Activated gamma-delta T cell treated with Interleukin-2 at 50 U/mL for 16 hours (primary cell): ENCODE results near the gene PPP2R5C.

Experiments
- DNase-seq: peaks from one replicate; pipeline ENCODE4 v3.0.0-alpha.2; 2020

PPP2R5C gene

GRCh38 chr14:101819251-101819990 is 57.9 kb downstream of the PPP2R5C start:
- DNase-seq, result peak; percentile 81

DNA sequence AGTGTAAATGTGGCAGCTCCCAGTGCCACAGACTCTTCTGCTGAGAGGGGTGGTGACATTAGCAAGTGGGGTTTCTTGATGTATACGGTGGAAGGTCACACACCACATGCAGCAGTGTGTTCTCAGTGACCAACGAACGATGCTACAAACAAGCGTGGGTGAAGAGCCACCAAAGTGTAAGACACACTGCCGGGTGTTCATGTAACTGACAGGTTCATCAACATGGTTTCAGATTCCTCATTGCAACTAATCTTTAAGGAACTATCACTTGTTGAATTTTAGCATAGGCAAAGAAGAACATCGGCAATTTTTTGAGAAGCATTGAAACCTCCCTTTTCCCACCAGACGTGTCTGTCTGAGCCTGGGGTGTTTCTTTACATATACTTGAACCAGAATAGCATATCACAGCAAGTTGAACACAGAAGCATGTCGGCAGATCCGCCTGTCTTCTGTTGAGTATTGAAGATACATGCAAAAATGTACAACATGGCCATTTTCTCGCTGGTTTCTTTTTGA is 58.8 kb downstream of the PPP2R5C start:
- peak; percentile 38 for DNase-seq

DNA sequence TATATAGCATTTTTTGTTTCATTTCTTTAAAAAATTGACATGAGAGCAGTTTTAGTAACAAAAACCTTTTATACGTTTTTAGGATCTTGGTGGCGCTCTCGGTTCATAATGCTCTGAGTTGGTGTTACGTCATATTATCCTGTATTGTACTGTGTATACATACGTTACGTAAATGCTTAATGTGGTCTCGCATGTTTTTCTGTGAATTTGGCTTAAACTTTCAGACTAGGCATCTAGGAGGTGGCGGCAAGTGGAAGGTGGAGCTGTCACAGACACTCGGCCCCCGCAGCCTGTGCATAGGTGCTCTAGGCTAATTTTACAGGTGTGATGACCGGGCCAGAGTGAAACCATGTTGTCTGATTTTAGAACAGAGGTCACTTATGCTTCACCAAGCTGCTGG is 60.0 kb downstream of the PPP2R5C start:
- peak; percentile 57 for DNase-seq

GRCh38 chr14:101823066-101823465 is 61.6 kb downstream of the PPP2R5C start:
- DNase-seq, result no peak

GRCh38 chr14:101823511-101824120 is 62.1 kb downstream of the PPP2R5C start:
- DNase-seq, result peak; percentile 65

GRCh38 chr14:101824339-101824727 is 62.8 kb downstream of the PPP2R5C start:
- DNase-seq, result no peak

- DNase-seq, result no peak
Measured at GRCh38 chr14:101825797-101826196, 64.3 kb downstream of the PPP2R5C start.

- DNase-seq, result no peak
Measured at GRCh38 chr14:101826351-101826750, 64.8 kb downstream of the PPP2R5C start.

- no peak for DNase-seq
Measured at GRCh38 chr14:101827286-101827685, 65.8 kb downstream of the PPP2R5C start.

GRCh38 chr14:101828046-101828445 is 66.5 kb downstream of the PPP2R5C start:
- DNase-seq, result no peak

DNA sequence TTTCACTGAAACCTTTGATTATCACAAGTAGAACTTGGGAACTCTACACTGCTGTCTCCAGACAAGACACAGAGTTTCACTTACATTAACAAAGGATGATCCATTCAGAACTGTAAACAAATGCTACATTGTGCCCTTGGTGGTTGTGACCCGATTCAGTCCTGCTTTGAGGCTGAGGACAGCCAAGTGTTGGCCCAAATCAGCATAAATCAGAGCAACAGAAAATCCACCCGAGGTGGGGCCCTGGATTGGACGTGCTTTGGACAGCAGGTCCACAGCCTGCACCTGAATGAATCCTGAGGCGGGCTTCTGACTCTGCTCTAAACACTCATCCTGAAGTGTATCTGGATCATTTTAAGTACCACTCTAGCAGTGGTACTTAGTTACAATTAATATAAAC is 68.8 kb downstream of the PPP2R5C start:
- DNase-seq, result no peak

DNA sequence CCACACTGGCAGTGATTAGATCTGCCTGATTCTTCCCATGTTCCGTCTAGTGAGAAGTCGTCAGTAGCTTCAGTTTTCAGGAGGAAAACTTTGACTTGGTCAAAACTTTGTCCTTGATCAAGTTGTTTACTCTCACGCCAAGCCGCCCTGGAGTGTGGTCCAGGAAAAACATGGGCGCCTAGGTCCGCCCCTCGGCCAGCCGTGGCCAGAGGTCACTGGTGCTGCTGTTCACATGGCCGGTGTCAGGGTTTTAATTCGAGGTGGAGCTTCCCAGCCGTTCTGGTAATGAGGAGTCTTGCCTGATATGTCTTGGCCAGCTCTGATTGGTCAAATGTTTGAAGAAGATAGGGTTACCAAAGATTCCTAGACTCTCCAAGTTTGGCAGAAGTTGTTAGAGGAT is 71.5 kb downstream of the PPP2R5C start:
- no peak for DNase-seq

GRCh38 chr14:101834397-101834796 is 72.9 kb downstream of the PPP2R5C start:
- DNase-seq, result no peak

- no peak for DNase-seq
Measured at GRCh38 chr14:101834800-101835547, 73.5 kb downstream of the PPP2R5C start.

- DNase-seq, result no peak
Measured at GRCh38 chr14:101835566-101835965, 74.1 kb downstream of the PPP2R5C start.

- DNase-seq, result no peak
Measured at GRCh38 chr14:101836135-101836534, 74.6 kb downstream of the PPP2R5C start.

DNA sequence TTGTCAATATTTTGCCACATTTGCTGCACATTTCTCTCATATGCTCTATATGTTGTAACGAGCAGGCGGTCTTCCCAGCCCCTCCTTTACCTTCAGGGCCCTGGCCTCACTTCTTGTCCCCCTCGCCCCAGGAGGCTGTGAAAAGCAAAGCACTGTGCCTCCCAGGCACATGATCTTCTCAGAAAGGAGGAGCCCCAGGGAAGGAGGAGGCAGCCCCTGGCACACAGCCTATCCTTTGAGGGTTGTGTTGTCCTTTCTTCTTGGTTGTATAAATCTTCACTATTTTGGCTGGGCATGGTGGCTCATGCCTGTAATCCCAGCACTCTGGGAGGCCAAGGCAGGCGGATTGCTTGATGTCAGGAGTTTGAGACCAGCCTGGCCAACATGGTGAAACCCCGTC is 77.0 kb downstream of the PPP2R5C start:
- no peak for DNase-seq

- no peak for DNase-seq
Measured at GRCh38 chr14:101839236-101839635, 77.7 kb downstream of the PPP2R5C start.

GRCh38 chr14:101839661-101840060 is 78.2 kb downstream of the PPP2R5C start:
- no peak for DNase-seq

DNA sequence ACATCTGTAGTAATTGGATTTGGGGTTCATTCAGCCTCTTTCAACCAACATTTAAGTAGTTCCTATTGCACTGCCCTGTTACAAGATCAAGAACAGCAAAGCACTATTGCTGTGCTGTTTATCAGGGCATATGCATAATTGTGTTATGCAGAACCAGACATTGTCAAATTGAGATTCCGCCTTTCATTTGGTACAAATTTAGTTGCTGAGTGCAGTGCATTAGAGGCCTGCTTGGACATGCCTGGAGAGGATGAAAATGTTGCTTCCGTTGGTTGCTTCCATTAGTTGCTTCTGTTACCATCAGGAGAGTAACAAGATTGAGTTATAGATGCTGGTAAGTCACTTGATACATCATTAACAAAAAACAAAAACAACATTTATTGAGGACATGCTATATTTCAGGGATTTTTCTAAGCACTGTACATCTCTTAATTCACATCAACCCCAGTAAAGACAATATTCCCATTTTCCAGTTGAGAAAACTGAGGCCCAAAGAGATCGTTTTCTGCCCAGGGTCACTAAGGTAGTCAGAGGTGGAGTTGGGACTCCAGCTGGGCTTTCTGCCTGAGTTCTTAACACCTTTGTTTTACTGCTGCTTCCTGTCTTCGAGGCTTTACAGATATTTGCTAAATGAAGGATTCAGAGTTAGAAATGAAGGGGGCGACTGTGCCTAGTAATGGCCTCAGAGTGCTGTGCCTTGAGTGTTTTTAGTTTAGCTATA is 79.3 kb downstream of the PPP2R5C start:
- no peak for DNase-seq

GRCh38 chr14:101843038-101843437 is 81.5 kb downstream of the PPP2R5C start:
- DNase-seq, result no peak

DNA sequence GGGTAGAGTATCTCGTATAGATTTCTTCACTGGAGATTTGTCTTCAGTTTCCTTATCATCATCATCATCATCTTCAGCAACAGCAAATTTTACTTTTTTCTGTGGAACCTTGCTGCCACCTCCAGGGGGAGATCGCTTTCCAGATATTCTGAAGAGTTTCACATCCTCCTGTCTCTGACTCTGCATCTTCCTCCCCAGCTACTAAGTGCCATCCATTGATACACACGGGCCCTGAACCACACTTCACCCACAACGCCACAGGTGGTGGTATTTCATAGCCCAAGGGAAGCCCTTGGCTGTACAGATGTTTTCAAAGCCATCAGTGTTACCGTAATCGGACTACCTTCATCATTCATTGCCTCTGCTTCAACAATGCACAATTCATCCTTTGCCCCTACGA is 82.2 kb downstream of the PPP2R5C start:
- peak; percentile 48 for DNase-seq

DNA sequence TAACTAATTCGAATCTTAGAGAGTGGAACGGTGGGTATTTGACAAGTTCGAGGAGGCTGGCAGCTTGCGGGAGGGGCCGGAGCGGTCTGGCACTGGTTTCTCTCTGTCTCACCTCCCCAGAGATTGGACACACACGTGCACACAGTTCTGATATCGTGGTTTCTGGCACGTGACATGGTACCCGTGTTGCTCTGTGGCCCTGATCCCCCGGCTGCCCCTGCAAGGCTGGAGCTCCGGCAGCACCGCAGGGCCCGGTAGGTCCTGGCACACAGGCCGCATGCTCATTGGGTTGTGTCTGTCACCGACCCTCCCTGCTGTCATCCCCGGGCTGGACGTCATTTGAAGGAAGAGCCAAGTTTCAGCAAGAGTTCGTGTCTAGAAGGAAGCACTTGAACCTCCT is 82.7 kb downstream of the PPP2R5C start:
- DNase-seq, result no peak
